HG03095 (cell line): ENCODE results near the gene RAB20.
"Not testable (repeated sequence)": the region's sequence is repeated elsewhere in the genome, so short reads cannot be mapped to it uniquely, and the experiment has no call there.

ENCODE experiments used
- ATAC-seq: cut with Tn5 transposase; IDR thresholded peaks from one replicate; pipeline ENCODE4 v1.9.1; 2021; ENCODE audit warnings: moderate library complexity; ENCODE audit not compliant: unreplicated experiment

The RAB20 gene, protein sequence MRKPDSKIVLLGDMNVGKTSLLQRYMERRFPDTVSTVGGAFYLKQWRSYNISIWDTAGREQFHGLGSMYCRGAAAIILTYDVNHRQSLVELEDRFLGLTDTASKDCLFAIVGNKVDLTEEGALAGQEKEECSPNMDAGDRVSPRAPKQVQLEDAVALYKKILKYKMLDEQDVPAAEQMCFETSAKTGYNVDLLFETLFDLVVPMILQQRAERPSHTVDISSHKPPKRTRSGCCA

DNA sequence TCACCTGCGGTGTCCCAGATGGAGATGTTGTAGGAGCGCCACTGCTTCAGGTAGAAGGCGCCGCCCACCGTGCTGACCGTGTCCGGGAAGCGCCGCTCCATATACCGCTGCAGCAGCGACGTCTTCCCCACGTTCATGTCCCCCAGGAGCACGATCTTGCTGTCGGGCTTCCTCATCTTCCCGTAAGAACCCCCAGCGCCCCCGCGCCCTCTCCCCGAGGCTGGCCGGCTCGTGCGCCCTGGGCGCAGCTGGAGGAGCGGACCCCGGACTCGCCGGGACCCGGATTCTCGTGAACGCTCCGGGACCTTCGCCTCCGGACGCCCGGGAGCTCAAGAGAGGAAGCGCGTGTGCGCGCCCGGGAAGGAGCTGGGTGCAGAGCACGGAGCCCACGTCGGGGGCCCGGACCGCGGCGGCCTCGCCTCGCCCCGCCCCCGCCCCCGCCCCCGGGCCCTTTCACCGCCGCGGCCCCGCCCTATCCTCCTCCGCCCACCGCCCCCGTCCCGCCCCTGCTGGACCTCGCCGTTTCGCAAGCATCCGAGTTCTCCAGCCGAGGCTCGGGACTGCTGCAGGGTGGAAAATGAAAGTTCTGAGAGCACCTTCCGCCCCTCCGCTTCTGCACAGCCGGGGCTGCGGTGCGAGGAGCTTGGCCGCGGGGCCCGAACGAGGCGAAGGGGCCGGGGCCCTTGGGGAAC lies at the start of gene RAB20:
TSS of gene RAB20 (minus strand) at position 379 of the 692 bp plus-strand sequence. CDS start at position 176, 203 bp downstream.
- ATAC-seq: peak; percentile 88

DNA sequence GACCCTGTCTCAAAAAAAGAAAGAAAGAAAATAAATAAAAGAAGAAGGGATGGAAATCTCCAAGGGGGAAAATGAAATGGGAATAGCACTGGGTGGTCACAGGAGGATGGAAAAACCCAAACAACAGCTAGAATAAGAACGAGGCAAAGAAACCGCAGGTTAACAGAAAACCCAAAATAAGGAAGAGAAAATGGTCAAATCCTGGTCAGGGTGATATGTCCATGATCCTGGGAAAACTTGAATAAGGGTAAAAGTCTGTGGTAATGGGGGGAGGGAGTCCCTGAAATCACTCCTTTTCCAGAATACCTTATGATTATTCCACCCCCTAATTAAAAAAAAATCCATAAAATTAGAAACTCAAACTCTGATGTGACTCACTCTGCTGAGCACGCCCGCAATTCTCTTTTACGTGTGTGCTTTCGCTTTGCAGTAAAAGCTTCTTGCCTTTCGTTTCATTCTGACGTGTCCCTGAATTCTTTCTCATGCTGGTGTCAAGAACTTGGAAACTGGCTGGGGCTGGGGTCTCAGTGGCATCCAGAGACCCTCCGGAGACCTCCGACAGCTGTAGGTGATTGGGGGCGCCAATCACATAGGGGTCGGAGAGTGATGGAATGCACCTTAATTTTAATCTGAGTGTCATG lies 49.6 kb upstream of the RAB20 start:
- ATAC-seq: peak; percentile 49

DNA sequence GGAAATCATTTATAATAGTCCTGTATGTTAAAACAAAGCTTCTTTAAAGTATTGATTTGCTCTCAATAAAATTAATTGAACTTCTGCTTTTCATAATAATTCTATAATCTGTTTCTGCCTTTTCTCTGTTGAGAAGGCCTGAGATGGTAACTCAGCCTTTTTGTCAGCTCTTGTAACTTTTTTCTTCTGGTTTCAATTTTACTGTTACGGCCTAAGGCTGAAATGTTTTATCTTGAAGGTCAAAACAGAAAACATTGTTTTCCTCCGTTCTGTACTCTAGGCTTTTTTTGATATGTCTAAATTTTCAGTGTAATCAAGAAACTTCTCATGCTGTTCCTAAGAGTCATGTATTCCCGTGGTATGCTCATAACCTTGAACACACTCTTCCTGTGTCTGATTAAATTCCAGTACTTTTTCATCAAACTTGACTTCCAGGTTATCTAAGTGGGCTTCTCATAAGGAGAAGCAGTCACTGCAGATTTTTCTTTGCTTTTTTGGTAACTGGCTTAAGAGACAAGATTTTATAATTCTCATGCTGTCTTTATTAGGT lies 46.2 kb upstream of the RAB20 start:
- no peak for ATAC-seq

DNA sequence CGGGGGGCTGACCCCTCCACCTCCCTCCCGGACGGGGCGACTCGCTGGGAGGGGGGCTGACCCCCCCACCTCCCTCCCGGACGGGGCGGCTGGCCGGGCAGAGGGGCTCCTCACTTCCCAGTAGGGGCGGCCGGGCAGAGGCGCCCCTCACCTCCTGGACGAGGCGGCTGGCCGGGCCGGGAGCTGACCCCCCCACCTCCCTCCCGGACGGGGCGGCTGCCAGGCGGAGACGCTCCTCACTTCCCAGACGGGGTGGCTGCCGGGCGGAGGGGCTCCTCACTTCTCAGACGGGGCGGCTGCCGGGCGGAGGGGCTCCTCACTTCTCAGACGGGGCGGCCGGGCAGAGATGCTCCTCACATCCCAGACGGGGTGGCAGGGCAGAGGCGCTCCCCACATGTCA lies 44.8 kb upstream of the RAB20 start:
- not testable (repeated sequence) for ATAC-seq

DNA sequence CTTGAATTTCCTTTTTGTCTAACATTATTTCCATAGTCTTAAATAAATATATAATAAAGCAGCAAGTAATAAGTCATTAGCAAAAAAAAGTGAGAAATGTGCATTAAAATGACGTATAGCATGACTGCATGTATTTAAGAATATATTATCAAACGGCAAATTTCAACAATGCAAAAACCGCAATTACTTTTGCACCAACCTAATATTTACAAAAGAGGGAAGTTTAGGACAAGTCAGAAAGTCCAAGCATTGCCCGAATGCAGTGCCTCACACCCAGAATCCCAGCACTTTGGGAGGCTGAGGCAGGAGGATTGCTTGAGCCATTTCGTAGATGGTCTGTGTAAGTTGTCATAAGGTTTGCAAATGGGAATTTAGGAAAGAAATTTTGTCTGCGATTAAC lies 43.6 kb upstream of the RAB20 start:
- ATAC-seq: no peak

DNA sequence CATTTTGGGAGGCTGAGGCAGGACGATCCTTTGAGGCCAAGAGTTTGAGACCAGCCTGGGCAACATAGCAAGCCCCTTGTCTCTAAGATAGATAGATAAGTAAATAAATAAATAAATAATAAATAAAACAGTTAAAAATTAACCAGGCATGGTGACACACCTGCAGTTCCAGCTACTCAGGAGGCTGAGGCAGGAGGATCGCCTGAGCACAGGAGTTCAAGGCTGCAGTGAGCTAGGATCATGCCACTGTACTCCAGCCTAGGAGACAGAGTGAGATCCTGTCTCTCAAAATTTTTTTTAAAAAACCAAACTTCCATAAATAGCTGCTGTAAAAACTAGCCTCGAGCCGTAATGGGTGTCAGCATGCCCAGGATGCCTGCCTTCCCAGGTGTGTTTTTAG lies 39.5 kb upstream of the RAB20 start:
- ATAC-seq: no peak

DNA sequence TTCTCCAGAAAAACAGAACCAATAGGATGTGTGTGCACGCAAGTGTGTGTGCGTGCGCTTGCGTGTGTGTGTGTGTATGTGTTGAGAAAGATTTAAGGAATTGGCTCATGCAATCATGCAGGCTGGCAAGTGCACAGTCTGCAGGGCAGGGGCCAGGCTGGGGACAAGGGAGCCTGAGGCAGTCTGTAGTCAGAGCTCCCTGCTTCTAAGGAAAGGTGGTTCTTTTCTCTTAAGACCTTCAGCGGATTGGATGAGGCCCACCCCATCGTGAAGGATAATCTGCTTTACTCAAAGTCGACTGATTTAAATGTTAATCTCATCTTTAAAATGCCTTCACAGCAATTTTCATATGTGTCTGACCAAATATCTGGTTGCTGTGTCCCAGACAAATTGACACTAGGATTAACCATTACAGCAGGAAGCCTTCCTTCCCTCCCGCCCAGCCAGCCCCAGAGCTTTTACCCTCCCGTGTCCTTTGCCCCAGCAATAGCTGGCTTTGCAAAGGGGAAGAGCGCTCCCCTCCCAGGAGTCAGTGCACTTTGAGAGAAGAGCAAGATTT lies 38.8 kb upstream of the RAB20 start:
- ATAC-seq: no peak

DNA sequence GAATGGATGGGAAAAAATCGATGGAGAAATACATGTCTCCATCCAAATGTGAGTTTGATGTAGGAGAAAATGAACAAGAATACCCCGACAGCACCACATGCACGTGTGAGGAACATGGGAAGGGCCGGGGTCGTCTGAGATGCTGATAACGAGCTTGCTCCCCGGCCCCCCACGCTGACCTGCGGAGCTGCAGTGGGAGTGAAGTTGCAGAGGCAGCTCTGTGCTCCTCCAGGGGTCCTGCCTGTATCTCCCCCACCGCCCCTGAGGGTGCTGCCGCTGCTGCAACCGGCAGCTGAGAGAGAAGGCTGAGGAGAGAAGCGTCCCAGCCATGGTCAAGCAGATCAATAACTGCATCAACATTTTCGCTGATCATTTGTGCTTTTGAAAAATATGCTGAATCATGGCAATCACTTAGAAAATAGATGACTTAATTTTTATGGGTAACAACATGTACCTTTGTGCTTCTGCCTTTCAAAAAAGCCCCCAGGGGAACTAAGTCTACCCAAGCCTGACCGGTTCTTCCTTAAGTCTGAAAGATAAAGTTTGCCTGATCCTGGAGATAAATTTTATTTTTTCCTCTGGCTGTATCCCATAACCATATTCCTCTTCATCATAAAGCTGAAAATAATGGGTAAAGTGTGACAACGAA lies 35.6 kb upstream of the RAB20 start:
- no peak for ATAC-seq

DNA sequence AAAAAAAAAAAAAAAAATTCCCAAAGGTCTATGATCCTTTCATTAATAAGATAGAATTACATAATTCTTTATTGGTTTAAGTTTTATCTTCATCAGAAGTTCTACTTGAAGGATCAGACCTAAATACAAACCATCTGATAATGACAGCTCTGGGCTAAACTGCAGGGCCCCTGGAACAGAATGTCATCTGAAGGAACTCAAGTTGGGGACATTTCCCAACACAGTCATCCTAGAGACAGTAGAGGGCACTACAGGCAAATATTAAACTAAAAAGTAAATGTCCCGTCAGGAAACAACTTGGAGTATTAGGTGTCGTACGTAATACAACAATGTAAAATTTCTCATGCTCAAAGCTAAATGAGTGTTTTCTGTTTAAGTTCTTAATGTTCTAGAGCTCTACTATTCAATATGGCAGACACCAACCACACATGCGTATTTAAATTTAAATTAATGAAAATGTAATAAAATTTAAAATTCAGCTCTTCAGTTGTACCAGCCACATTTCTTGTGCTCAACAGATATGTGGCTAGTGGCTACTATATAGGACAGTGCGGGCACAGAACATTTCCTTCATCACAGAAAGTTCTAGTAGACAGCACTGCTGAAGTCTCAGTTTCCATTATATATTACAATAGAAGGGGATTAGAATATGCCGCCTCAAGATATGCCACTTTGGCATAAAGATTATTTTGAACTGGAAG lies 32.1 kb upstream of the RAB20 start:
- ATAC-seq: peak; percentile 85

DNA sequence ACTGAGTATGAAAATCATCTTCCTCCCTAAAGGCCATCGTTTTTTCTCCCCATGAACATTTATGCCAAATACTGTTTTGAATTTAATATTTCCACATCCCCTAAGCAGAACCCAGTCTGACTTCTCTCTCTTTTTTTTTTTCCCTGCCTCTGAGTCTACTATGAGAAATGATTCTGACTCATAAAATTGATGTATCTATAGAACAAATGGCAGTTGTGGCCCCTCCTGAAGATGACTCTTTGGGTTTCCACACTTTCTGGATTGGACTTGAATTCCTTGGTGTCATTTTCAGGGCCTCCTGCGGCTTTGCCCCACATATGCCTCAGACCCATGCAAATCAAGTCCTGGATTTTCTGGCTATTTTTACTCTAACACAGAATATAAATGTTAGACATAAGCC lies 31.1 kb upstream of the RAB20 start:
- no peak for ATAC-seq

DNA sequence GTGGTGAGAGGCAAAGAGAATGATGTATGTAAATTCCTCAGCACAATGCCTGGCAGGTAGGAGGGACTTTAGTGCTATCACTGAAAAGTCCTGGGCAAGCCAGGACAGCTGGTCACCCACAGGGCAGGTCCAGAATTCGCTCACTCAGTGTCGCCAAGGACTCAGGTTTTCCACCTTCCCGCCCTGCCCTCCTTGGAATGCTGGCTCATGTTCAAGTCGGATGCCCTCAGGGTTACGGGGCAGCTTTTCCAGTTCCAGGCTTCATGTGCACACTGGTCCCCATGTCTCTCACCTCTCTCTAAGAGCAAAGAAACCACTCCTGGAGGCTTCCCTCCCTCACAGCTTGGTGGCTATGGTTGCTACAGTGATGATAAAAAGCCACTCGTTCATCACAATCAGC lies 29.1 kb upstream of the RAB20 start:
- ATAC-seq: no peak

DNA sequence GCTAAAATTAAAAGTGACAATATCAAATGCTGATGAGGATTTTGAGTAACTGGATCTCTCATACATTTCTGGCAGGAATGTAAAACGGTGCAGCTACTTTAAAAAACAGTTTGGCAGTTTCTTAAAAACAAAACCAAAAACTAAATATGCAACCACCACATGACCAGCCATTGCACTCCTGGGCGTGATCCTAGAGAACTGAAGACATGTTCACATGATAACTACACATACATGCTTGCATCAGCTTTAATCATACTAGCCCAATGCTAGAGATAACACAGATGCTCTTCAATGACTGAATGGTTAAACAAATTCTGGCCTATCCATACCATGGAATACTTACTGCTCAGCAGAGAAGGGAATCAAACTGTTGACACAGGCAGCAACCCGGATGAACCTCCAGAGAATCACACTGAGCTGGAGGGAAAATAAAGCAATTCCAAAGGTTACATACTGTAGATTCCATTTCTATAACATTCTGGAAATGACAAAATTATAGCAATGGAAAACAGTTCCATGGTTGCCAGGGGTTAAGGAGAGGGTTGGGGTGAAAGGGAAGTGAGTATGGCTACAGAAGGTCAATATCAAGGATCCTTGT lies 28.4 kb upstream of the RAB20 start:
- ATAC-seq: no peak

DNA sequence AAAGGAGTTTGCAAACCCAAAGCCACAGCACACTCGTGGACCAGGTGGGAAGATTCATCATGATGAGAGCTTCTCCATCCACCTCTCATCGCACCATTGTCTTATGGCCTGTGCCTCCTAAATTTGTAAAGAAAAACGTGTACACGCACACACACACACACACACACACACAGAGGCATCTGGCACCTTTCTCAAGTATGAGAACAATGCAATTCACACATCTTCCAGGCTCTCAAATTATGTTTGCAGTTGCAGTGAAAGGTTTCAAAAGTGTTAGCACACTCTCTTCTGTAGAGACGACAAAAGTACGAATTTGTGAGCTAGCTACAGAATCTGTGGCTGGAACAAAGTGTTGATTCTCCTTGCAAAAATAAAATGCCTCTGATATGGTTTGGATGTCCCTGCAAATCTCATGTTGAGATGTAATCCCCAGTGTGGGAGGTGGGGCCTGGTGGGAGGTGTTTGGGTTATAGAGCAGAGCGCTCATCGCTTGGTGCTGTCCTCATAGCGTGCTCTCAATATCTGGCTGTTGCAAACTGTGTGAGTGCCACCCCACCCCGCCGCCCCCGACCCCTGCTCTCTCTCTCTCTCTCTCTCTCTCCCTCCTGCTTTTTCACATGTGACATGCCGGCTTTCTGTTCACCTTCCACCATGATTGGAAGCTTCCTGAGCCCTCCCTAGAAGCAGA lies 21.8 kb upstream of the RAB20 start:
- no peak for ATAC-seq

DNA sequence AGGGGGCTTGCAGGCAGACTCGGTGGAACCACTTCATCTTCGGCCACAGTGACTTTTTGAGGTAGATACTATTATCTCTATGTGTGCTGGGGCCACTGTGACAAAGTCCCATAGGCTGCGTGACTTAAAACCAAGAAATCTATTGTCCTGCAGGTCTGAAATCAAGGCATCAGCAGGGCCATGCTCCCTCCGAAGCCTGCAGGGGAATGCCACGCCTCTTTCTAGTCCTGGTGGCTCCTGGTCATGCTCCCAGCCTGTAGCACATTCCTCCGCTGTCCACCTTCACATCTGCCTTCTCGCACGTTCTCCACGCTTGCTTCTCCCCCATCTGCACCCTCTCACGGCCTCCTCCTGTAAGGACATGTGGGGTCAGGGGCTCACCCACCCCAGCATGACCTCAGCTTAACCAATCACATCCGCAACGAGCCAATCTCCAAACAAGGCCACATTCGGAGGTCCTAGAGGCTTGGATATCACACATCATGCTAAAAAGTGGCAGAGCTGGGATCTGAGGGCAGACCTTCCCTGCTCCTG lies 21.0 kb upstream of the RAB20 start:
- no peak for ATAC-seq

DNA sequence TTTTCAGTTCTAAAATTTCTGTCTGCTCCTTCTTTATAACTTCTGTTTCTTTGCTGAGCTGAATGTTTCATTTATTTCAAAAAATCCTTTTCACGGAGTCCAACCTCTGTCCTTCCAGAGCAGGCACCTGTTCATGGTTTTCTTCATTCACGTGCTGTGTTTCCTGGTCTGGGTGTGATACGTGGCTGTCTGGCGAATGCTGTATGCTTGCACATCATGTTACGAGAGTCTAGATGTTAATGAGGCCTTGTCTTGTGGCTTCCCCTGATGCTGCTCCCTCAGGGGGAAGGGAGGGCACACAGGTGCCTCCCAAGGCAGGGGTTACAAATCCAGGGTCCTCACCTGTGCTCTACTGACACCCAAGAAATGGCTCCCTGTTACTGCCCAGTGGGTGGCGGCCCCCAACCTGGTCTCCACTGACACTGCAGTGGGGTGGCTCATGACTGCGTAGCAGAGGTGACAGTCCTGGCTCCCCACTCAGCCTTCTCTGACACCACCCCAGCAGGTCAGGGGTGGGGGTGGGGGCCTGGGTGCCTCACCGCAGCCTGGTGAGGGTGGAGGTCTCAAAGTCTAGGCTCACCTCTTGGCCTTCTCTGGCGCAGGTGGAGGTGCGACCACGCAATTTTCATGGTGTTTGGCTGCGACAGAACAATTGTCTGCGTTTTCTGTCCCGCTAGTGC lies 20.1 kb upstream of the RAB20 start:
- ATAC-seq: no peak

DNA sequence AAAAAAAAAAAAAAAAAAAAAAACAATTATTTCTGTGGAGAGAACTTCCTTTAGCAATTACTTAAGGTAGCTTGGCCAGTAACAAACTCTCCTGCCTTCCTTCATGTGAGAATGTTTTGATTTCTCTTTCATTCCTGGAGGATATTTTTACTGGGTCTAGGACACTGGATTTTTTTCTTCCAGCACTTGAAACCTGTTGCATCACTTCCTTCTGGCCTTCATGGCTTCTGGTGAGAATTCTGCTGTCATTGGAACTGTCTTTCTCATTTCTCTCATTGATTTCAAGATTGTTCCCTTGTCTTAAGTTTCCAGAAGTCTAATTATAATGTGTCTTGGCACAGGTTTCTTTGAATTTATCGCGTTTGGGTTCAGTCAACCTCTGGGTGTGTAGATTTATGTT lies 19.3 kb upstream of the RAB20 start:
- no peak for ATAC-seq

DNA sequence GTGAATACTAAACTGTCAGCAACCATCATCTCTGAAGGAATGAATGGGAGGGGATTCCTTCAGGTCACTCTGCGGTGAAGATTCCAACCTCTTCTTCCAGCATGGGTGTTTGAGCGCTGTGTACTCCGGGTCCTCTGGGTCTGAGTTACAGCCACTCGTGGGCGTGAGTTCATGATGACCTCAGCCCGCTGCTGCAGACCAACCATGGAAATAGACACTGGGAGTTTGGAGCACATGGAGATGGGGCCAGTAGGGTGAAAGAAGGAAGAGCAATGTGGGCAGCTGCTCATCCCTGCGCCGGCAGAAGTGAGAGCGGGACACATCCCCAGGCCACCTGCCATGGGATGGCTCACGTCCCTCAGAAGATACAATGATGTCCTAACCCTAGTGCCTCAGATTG lies 16.8 kb upstream of the RAB20 start:
- no peak for ATAC-seq

DNA sequence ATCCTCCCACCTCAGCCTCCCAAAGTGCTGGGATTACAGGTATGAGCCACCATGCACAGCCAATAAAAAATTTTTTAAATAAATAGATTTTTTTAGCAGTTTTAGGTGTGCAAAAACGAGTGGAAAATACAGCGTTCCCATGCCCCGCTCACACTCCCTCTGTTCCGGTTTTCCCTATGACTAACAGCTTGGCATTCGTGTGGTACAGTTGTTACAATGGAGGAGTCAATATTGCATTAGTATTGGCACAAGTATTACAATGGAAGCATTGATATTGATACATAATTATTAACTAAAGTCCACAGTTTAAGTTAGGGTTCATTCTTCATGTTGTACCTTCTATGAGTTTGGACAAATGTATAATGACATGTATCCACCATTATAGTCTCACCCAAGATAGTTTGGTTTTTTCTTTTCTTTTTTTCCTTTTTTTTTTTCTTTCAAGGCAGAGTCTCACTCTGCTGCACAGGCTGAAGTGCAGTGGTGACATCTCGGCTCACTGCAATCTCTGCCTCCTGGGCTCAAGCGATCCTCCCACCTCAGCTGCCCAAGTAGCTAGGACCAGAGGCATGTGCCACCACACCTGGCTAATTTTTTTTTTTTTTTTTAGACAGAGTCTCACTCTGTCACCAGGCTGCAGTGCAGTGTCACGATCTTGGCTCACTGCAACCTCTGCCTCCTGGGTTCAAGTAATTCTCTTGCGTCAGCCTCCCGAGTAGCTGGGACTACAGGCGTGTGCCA lies 15.4 kb upstream of the RAB20 start:
- no peak for ATAC-seq
